ENCODE measurements around the gene DENND1C. TPM values are rescaled to one million over a fixed set of nuclear protein-coding genes. Genes with fewer than 3 reads are reported as not detected.

The DENND1C gene
- total and polyA plus RNA-seq, 9 of the 15 experiments (the other 6 are each of a cell fraction or from before 2014, with no cell fraction given), result 0.03 to 1.2 (median 0.32) TPM; not detected in 1

DNA sequence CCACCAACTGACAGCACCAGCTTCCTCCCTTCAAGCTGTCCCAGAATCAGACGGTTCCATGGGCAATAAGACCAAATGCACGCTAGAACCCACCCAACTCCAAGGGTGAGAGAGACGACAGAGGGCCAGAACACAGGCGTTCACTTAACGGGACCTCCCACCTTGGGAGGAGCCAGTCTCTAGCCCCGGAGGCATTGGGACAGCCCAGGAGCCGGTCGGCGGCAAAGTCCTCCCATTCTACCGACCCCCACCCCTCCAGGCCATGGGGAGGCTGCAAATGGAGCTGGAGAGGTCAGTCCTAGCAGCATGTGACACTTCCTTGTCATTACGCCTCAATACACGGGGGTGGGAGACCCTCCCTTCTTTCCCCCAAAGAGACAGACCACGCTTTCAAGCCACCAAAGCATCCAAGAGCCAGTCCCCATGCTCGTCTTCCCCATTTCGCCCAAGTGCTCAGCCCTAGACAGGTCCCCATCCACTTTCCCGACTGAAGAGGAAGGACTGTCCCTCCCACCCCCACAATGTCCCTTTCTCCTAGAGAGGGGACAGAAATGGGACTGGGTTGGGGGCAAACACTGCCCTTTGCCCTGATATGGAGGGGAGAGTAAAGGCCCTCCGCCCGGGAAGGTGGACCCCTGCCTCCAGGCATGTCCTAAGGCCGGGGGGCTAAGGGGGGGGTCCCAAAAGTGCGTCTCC, 57.9 kb downstream of the DENND1C start (continued):
- TF ChIP-seq REST (IDR thresholded peaks at IDR 0.05; ENCODE audit: borderline replicate concordance), result no peak
- TF ChIP-seq REST (CRISPR knock-in tag; IDR thresholded peaks at IDR 0.05; ENCODE audit: low read depth), result no peak
- TF ChIP-seq CUX1 (CRISPR knock-in tag; IDR thresholded peaks at IDR 0.05), result no peak
- no peak for TF ChIP-seq CEBPB (tag; IDR thresholded peaks at IDR 0.05)
- no peak for TF ChIP-seq ZNF644 (tag; IDR thresholded peaks at IDR 0.05; ENCODE audit: low read depth)
- no peak for TF ChIP-seq U2AF1 (optimal IDR thresholded peaks at IDR 0.05; ENCODE audit: low read depth, low read length)
- TF ChIP-seq CTCF (IDR thresholded peaks at IDR 0.05 in 2 of 3, conservative IDR thresholded peaks at IDR 0.05 in 1 of 3; ENCODE audit: insufficient read depth in 2 of 3, low read depth in 1 of 3, low read length in 3 of 3), result no peak
- TF ChIP-seq TBP (optimal IDR thresholded peaks at IDR 0.05; ENCODE audit: low read depth, low read length), result no peak
- TF ChIP-seq ZC3H11A (IDR thresholded peaks at IDR 0.05; ENCODE audit: low read depth, low read length), result no peak
- 0 out of 2 replicates have a peak, but pooled peaks have one; percentile 42 for TF ChIP-seq ZBTB9 (CRISPR knock-in tag; IDR thresholded peaks at IDR 0.05)

Measured in K562 (cell line).